ENCODE measurements around the gene PPP1R2.
"Not testable (repeated sequence)": the region's sequence is repeated elsewhere in the genome, so short reads cannot be mapped to it uniquely, and the experiment has no call there.

The PPP1R2 gene

GRCh38 chr3:195540027-195540426 is 3.1 kb downstream of the PPP1R2 start:
- no peak for DNase-seq

DNA sequence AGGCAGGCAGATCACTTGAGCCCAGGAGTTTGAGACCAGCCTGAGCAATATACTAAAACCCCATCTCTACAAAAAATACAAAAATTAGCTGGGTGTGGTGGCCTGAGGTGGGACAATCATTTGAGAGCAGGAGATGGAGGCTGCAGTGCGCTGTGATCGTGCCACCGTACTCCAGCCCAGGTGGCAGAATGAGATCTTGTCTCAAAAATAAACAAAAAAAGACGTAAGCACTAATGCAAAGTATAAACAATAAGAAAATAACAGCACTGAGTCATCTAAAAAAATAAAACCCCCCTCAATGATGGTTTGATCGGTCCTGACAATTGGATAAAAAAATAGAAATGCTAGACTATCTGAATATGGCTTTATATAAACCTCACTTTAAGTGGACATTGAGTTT is 3.6 kb downstream of the PPP1R2 start:
- DNase-seq, result no peak

- no peak for DNase-seq
These were observed 5.1 kb downstream of the PPP1R2 start for GRCh38 chr3:195537995-195538394.

DNA sequence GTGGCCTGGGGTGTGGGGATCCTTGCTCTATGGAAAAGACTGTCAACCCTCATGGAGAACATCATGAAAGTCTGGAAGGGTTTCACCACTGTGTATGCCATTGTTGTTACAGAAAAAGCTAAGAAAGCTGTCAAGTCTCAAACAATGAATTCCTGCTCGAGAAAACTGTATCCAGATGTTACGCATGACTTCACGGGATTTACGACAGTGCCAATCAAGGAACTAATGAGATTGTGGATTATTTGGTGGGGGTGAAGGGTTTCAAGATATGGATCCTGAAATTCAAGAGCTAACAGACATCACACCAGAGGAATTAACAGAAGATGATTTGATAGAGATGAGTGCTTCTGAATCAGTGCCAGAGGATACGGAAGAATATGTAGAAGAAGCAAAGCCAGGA is 7.8 kb downstream of the PPP1R2 start:
- no peak for DNase-seq

- no peak for DNase-seq
These were observed 10.3 kb downstream of the PPP1R2 start for GRCh38 chr3:195532834-195533233.

GRCh38 chr3:195532345-195532744 is 10.8 kb downstream of the PPP1R2 start:
- DNase-seq, result no peak

DNA sequence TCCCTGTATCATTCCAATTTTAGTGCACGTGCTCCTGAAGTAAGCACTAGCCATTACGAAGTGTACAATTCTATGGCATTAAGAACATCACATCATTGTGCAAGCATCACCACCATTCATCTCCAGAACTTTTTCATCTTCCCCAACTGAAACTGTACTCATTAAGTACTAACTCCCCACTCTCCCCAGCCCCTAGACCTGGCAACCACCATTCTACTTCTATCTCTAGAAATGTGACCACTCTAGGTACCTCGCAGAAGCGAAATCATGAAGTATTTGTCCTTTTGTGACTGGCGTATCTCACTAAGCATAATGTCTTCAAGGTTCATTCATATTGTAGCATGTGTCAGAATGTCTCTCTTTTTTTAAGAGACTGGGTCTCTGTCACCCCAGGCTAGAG is 11.4 kb downstream of the PPP1R2 start:
- no peak for DNase-seq

DNA sequence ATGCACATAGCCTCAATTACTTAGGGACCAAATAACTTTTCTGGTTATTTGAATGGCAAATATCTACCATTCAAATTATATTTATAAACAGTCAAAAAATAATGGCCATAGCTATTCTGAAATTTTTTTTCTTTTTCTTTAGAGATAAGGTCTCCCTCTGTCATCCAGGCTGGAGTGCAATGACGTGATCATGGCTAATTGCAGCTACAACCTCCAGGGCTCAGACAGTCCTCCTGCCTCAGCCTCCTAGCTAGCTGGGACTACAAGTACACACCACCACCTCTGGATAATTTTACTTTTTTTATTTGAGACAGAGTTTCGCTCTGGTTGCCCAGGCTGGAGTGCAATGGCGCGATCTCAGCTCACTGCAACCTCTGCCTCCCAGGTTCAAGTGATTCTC is 16.6 kb downstream of the PPP1R2 start:
- no peak for DNase-seq

GRCh38 chr3:195524171-195524896 is 18.8 kb downstream of the PPP1R2 start:
- DNase-seq, result no peak

- DNase-seq, result no peak
These were observed 20.7 kb downstream of the PPP1R2 start for GRCh38 chr3:195522254-195523023.

DNA sequence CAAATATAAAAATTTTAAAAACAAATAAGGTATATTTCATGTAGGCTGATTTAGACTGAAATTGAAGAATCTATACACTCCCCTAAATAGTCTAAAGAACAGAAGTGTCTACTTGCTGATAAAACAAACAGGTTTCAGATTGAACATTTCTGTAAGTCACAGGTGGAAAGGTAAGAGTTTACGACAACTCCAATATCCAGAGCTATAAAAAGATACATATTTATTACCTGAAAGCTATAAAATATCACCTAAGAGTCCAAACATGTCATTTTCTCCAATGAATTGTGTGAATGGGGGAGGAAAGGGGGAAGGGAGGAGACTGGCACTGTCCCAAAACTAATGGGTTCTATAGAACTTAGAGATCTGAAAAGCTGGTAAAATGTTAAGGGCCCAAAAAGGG is 26.1 kb downstream of the PPP1R2 start:
- DNase-seq, result no peak

DNA sequence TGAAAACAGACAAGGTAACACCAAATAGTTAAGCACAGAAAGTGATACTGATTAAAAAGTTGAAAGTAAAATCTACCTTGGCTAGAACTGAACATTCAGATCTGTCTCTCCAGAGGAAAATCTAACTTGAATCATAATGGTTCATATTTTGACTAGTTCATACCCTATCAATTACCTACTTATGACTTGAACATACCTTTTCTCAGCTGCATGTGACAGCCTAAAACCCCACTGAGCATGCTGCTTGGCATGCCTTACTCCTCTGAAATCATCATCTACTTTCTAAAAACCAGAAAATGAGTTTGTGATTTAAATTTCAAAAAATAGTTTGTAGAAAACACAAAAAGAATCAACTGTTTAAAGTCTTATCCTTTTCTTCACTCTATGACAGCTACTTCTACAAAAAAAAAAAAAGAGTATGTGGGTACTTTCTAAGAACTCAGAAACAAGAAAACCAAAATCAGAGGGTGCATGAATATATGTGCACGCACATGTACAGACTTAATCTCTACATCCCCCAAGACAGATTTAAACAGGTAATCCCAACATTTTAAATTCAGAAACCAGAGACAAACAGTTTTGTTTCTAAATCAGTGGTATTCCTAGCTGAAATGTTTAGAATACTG is 28.4 kb downstream of the PPP1R2 start:
- not testable (repeated sequence) for DNase-seq

DNA sequence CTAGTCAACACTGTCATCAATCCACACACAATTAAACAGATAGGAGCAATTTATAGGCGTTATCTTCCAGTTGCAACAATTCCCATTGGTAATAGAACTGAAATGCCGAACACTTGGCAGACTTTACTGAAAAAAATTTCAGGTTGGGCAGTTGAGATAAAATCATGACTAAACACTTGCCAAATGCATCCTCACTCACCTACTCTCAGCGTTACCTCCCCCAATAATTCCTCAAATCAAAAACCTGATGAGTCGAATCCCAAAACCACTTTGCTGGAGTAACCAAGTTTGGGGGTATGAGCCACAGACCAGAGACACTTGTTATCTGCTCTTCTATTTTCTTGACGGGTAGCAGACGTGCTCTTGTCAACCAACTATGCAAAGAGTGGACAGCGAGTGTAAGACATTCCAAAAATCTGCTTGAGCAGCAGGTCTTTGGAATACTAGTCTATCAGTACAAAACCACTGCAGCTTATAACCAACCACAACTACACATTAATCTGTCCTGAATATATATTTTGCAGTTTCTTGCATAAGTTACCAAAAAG is 30.3 kb downstream of the PPP1R2 start:
- no peak for DNase-seq

DNA sequence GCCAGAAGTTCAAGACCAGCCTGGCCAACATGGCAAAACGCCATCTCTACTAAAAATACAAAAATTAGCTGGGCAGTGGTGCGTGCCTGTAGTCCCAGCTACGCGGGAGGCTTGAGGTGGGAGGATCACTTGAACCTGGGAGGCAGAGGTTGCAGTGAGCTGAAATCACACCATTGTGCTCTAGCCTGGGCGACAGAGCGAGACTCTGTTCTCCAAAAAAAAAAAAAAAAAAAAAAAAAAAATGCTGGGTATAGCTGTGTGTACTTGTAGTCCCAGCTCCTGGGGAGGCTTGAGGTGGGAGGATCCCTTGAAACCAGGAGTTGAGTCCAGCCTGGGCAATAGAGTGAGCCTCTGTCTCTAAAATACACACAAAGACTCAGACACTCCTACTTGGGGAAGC is 32.0 kb downstream of the PPP1R2 start:
- DNase-seq, result no peak

- no peak for DNase-seq
These were observed 34.9 kb downstream of the PPP1R2 start for GRCh38 chr3:195508185-195508584.

DNA sequence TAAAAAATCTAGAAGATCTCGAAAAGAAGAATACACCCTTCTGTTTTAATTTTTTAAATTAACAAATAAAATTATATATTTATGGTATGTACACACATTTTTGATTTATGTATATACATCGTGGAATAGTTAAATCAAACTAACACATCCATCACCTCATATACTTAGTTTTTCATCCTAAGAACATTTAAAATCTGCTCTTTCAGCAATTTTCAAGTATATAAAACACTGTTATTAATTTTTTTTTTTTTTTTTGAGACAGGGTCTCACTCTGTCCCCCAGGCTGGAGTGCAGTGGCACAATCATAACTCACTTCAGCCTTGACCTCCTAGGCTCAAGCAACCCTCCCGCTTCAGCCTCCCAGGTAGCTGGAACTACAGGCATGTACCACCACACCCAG is 67.5 kb downstream of the PPP1R2 start:
- DNase-seq, result no peak

DNA sequence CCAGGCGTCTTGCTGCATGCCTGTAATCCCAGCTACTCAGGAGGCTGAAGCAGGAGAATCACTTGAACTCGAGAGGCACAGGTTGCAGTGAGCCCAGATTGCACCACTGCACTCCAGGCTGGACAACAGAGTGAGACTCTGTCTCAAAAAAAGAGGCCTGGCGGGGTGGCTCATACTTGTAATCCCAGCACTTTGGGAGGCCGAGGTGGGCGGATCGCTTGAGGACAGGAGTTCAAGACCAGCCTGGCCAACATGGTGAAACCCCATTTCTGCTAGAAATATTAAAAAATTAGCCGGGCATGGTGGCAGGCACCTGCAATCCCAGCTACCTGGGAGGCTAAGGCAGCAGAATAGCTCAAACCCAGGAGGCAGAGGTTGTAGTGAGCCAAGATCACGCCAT is 68.0 kb downstream of the PPP1R2 start:
- not testable (repeated sequence) for DNase-seq

DNA sequence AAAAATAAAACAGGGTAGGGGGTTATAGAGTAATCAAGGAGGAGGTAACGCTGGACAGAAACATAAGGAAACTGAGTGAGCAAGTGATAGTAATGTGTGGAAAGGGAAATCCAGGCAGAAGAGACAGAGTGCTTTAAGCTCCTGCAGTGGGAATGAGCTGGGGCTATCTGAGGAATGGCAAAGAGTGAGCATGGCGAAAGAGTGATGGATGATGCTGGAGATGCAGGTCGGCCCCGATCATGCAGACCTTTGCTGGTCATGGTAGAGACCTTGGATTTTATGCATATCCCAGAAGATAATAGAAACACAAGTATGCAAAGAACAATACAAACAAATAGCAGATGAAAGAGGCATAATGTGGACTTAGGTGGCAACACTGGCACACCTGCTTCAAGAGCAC is 74.3 kb downstream of the PPP1R2 start:
- no peak for DNase-seq

DNA sequence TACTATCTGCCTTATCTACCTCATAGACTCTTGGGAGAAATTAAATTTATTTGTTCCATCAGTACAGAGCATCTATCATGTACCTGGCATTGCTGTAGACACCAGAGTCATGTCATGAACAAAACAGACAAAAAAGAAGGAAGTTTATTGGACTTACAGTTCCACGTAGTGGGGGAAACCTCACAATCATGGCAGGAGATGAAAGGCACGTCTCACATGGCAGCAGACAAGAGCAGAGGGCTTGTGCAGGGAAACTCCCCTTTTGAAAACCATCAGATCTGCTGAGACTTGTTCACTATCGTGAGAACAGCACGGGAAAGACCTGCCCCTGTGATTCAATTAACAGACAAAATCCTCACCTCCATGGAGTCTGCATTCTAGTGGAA is 74.7 kb downstream of the PPP1R2 start:
- DNase-seq, result no peak

DNA sequence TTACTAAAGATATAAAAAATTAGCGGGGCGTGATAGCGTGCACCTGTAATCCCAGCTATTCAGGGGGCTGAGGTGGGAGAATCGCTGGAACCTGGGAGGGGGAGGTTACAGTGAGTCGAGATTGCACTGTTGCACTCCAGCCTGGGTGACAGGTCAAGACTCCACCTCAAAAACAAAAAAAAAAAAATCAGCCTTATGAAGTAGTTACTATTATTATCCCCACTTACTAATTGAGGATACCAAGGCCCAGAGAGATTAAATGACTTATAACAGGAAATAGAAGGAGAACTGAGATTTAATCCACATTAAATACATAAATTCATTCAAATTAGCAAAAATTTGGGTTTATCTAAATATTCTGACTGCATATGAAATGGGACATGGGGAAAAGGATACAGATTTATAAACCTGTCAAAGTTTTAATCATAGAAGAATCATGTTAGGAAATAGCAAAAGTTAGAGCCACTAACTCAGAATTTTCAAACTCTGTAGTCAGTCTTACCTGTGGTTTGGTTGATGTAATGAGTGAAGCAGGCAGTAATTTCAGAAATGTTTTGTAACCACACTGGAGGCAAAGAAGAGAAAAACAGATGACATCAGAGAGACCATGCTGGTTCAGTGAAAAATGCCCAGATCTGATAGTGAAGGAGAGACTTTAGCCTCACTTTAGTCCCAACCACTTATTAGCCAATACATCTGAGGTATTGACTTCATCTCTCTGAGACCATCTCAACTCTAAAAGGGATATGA is 75.3 kb downstream of the PPP1R2 start:
- DNase-seq, result no peak

- DNase-seq, result no peak
These were observed 76.9 kb downstream of the PPP1R2 start for GRCh38 chr3:195466251-195466650.

Measured in anterior cingulate cortex (tissue), 58 donors.